ENCODE results near the gene CPED1. TPM values are rescaled to one million over a fixed set of nuclear protein-coding genes. Genes with fewer than 3 reads are reported as not detected.

Gene CPED1
- total RNA-seq, 6 donors from 2014 or later: 12.9 to 31.6 (median 18.1) TPM

DNA sequence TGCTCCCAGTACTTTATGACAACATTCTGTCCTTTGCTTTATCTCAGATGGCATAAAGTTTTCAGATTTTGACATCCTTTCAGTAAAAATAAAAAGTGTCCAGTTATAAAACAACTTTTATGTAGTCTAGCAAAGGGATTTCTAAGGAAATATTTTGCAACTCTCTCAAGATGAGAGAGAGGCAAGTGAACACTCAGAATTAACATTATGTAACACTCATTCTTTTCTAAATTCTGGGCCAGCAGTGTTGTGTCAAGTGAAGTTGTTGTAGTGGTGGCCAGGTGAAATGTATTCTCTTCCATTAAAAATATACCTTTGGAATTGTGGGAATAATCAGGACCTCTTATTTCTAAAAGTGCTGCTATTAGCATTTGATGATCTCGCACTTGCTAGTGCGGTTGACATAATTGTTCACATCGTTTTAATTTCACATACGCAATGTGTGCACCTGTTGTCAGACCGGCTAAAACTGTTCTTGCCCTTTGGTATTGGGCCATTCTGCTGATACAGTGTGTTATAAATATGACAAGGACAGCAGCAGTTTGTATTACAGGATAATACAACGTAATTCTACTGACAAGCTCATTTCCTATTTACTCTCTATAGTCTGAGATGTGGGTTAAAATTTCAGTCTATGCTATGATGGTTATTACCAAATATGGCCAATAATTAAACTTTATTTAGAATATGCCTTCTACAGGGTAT lies 23.8 kb downstream of the CPED1 start:
- no peaks in the 10 kb centered on the region for H3K9me3 ChIP-seq
- no peaks in the 10 kb centered on the region for H3K27me3 ChIP-seq
- peaks cover 0 to 8% (median 2%) of the 10 kb centered on the region in 4 donors for H3K4me1 ChIP-seq
- WGBS, 2 donors: 66 to 84% methylated on average over 6 of the region's 6 CpGs
- no peak overlapping the region for H3K27ac ChIP-seq
- peaks cover 0 to 5% (median 0%) of the 10 kb centered on the region in 4 donors for H3K36me3 ChIP-seq
- TF ChIP-seq POLR2A (IDR thresholded peaks at IDR 0.05) (no peak), CTCF (IDR thresholded peaks at IDR 0.05) (no peak)
- DNase-seq (no peak), ATAC-seq (ENCODE audit: low FRiP score in 2 of 2) (no peak)
- H3K4me3 ChIP-seq: no peak overlapping the region

DNA sequence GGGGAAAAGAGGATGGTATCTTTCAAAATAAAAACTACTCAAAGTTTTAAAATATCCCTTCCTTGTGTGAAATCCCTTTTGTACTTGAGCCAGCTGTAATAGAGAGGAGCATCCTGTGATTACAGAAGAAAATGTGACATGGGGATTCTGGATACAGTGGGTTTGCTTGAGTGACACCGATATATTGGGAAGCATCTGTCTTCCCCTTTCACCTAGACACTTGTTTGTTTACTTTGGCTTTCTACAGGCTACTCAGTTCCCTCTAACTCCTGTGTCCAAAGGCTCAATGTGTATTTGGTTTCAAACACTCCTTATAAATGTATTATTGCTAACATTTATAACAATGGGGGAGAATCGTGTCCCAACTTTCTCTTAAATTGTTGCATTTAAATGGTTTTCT lies 24.4 kb downstream of the CPED1 start:
- Histone ChIP-seq H3K4me1 (peaks cover 0 to 8% (median 2%) of the 10 kb centered on the region in 4 donors), H3K27ac (no peak overlapping the region), H3K27me3 (no peaks in the 10 kb centered on the region), H3K4me3 (no peak overlapping the region), H3K9me3 (no peaks in the 10 kb centered on the region), H3K36me3 (peaks cover 0 to 5% (median 0%) of the 10 kb centered on the region in 4 donors)
- WGBS, 2 donors: 64 to 71% methylated on average over 2 of the region's 2 CpGs
- TF ChIP-seq POLR2A (IDR thresholded peaks at IDR 0.05) (no peak), POLR2AphosphoS5 (IDR thresholded peaks at IDR 0.05) (no peak), EP300 (IDR thresholded peaks at IDR 0.05) (no peak), CTCF (IDR thresholded peaks at IDR 0.05) (no peak)
- no peak for DNase-seq
- no peak for ATAC-seq (ENCODE audit: low FRiP score in 2 of 2)

DNA sequence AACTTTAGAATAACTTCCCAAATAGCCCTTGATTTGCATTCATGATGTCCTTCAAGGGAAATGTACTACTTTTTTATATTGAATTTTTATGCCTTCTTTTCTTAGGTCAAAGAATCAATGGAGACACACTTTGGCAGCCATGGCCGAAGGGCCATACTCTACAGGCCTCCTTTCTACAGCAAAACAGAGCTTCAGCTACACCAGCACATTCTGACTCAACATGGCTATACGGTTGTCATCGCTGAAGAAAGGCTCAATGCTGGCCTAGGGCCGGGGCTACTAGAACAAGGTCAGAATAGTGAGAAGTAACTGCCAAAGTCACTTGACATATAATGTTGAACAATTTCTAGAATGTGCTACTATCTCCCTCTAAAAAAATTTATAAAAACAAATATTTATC lies 27.0 kb downstream of the CPED1 start:
- 78 to 89% methylated on average over 4 of the region's 4 CpGs for WGBS, 2 donors
- DNase-seq (no peak), ATAC-seq (ENCODE audit: low FRiP score in 2 of 2) (no peak)
- Histone ChIP-seq H3K27ac (no peak overlapping the region), H3K36me3 (peaks cover 0 to 5% (median 0%) of the 10 kb centered on the region in 4 donors), H3K9me3 (no peaks in the 10 kb centered on the region), H3K4me3 (no peak overlapping the region), H3K4me1 (peaks cover 0 to 25% (median 8%) of the 10 kb centered on the region in 4 donors), H3K27me3 (no peaks in the 10 kb centered on the region)
- no peak for TF ChIP-seq POLR2AphosphoS5 (IDR thresholded peaks at IDR 0.05)
- no peak for TF ChIP-seq CTCF (IDR thresholded peaks at IDR 0.05)
- TF ChIP-seq EP300 (IDR thresholded peaks at IDR 0.05): no peak
- TF ChIP-seq POLR2A (IDR thresholded peaks at IDR 0.05): no peak

- peaks cover 5 to 34% (median 12%) of the 10 kb centered on the region in 4 donors for H3K4me1 ChIP-seq
- WGBS, 2 donors: 81 to 87% methylated on average over 2 of the region's 2 CpGs
- no peak overlapping the region for H3K4me3 ChIP-seq
- no peak for ATAC-seq (ENCODE audit: low FRiP score in 2 of 2)
- no peaks in the 10 kb centered on the region for H3K9me3 ChIP-seq
- peaks cover 0 to 5% (median 0%) of the 10 kb centered on the region in 4 donors for H3K36me3 ChIP-seq
- H3K27me3 ChIP-seq: no peaks in the 10 kb centered on the region
- H3K27ac ChIP-seq: no peak overlapping the region
- DNase-seq: no peak
- TF ChIP-seq POLR2A (IDR thresholded peaks at IDR 0.05) (no peak), EP300 (IDR thresholded peaks at IDR 0.05) (no peak), CTCF (IDR thresholded peaks at IDR 0.05) (no peak), POLR2AphosphoS5 (IDR thresholded peaks at IDR 0.05) (no peak)
These were observed 28.5 kb downstream of the CPED1 start for GRCh38 chr7:121016966-121017365.

GRCh38 chr7:121017586-121017985 lies 29.1 kb downstream of the CPED1 start:
- no peak for ATAC-seq (ENCODE audit: low FRiP score in 2 of 2)
- DNase-seq: no peak
- Histone ChIP-seq H3K36me3 (peaks cover 0 to 5% (median 0%) of the 10 kb centered on the region in 4 donors), H3K9me3 (no peaks in the 10 kb centered on the region), H3K4me3 (no peak overlapping the region), H3K27me3 (no peaks in the 10 kb centered on the region), H3K27ac (peak overlapping the region in 1 of 4 donors; percentile 40), H3K4me1 (peaks cover 5 to 32% (median 10%) of the 10 kb centered on the region in 4 donors)
- TF ChIP-seq CTCF (IDR thresholded peaks at IDR 0.05) (no peak), POLR2A (IDR thresholded peaks at IDR 0.05) (no peak), EP300 (IDR thresholded peaks at IDR 0.05) (no peak), POLR2AphosphoS5 (IDR thresholded peaks at IDR 0.05) (no peak)
- WGBS, 2 donors: 93 to 94% methylated on average over 1 of the region's 1 CpG

Data from upper lobe of left lung (tissue), 6 donors.